ENCODE measurements around the gene CKM.
"Not testable (repeated sequence)": the region's sequence is repeated elsewhere in the genome, so short reads cannot be mapped to it uniquely, and the experiment has no call there.

CKM gene

GRCh38 chr19:45280471-45280961, 42.2 kb downstream of the CKM start:
- DNase-seq = no peak

GRCh38 chr19:45279587-45280192, 43.0 kb downstream of the CKM start:
- DNase-seq = no peak

GRCh38 chr19:45278087-45278486, 44.6 kb downstream of the CKM start:
- no peak for DNase-seq

GRCh38 chr19:45276284-45276687, 46.4 kb downstream of the CKM start:
- no peak for DNase-seq

- DNase-seq = no peak
These were observed 47.2 kb downstream of the CKM start for GRCh38 chr19:45275370-45275971.

- no peak for DNase-seq
These were observed 49.2 kb downstream of the CKM start for GRCh38 chr19:45273521-45273855.

GRCh38 chr19:45271735-45272108, 51.0 kb downstream of the CKM start:
- DNase-seq = no peak

GRCh38 chr19:45271098-45271734, 51.5 kb downstream of the CKM start:
- no peak for DNase-seq

GRCh38 chr19:45269939-45270338, 52.7 kb downstream of the CKM start:
- DNase-seq = not testable (repeated sequence)

- DNase-seq = no peak
These were observed 55.4 kb downstream of the CKM start for GRCh38 chr19:45267296-45267695.

- no peak for DNase-seq
These were observed 57.3 kb downstream of the CKM start for GRCh38 chr19:45265375-45265774.

GRCh38 chr19:45264781-45265317, 57.8 kb downstream of the CKM start:
- DNase-seq = no peak

- DNase-seq = no peak
These were observed 59.7 kb downstream of the CKM start for GRCh38 chr19:45263013-45263412.

GRCh38 chr19:45262570-45262969, 60.1 kb downstream of the CKM start:
- no peak for DNase-seq

GRCh38 chr19:45258862-45259261, 63.8 kb downstream of the CKM start:
- no peak for DNase-seq

GRCh38 chr19:45256836-45257235, 65.8 kb downstream of the CKM start:
- no peak for DNase-seq
